Naive B cell (primary cell): ENCODE measurements around the gene BAZ2B. TPM values are rescaled to one million over a fixed set of nuclear protein-coding genes. Genes with fewer than 3 reads are reported as not detected.
"Not testable (repeated sequence)": the region's sequence is repeated elsewhere in the genome, so short reads cannot be mapped to it uniquely, and the experiment has no call there.

Source experiments
- ATAC-seq, 2 donors: fragments of 150-1000 bp; cut with Tn5 transposase; 2 replicates each; pipeline ENCODE4 v1.10.0; 2021; ENCODE audit warnings: low read depth in 2 of 2, mild to moderate bottlenecking in 2 of 2, moderate library complexity in 2 of 2
- DNase-seq: peaks from one replicate; pipeline ENCODE4 v3.0.0; 2022
- H3K27ac Mint-ChIP-seq, 6 donors: one replicate each; pipeline ENCODE4 v1.8.0; 2020 to 2022; ENCODE audit warnings: mild to moderate bottlenecking in 6 of 6, mixed read lengths in 6 of 6, moderate library complexity in 5 of 6, inconsistent platforms in 2 of 6
- H3K27me3 Mint-ChIP-seq, 3 donors: one replicate each; pipeline ENCODE4 v1.8.0; 2021 to 2022; ENCODE audit warnings: mixed read lengths in 3 of 3, mild to moderate bottlenecking in 1 of 3
- H3K36me3 Mint-ChIP-seq, 2 donors: one replicate each; pipeline ENCODE4 v1.8.0; 2020 to 2022; ENCODE audit warnings: mixed read lengths in 2 of 2, inconsistent platforms in 1 of 2, mild to moderate bottlenecking in 1 of 2
- H3K4me1 Mint-ChIP-seq, 3 donors: one replicate each; pipeline ENCODE4 v1.8.0; 2020 to 2022; ENCODE audit warnings: mixed read lengths in 3 of 3, inconsistent platforms in 1 of 3, mild to moderate bottlenecking in 1 of 3, moderate library complexity in 1 of 3
- H3K4me3 Mint-ChIP-seq, 8 donors: one replicate each; pipeline ENCODE4 v1.8.0; 2020 to 2022; ENCODE audit warnings: mild to moderate bottlenecking in 8 of 8, mixed read lengths in 8 of 8, moderate library complexity in 8 of 8, inconsistent platforms in 2 of 8
- H3K9me3 Mint-ChIP-seq, 7 donors: one replicate each; pipeline ENCODE4 v1.8.0; 2020 to 2022; ENCODE audit warnings: mixed read lengths in 7 of 7, mild to moderate bottlenecking in 5 of 7, inconsistent platforms in 2 of 7, moderate library complexity in 1 of 7
- polyA plus RNA-seq, 6 donors: library from polyadenylated mRNA; unstranded; fragments of 300-500 nt; fragmentation: Illumina TruSeq; gene quantifications; one replicate each; pipeline ENCODE4 v1.2.3, GENCODE V29; 2021; ENCODE audit warnings: low read depth in 6 of 6

Gene BAZ2B
- polyA plus RNA-seq, 6 donors from 2014 or later: 15.2 to 30.5 (median 23.1) TPM

DNA sequence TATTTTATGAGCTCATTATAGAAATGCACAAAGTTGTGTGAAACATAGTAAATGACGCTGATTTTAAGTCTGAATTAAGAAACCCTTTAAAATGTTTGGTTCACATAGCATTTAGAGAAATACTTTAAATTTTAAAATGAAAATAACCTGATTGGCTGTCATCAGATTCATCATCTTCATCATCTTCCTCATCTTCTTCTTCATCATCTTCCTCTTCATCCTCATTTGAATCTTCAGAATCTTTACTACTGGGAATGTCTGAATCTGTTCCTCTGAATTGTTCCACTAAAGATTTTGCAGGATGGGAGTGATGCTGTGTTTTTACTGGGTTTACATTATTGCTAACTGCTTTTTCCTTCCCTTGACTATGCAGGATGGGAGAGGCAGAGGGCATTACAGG, 183.7 kb downstream of the BAZ2B start:
- H3K27me3 Mint-ChIP-seq: no peaks in the 10 kb centered on the region
- no peaks in the 10 kb centered on the region for H3K4me1 Mint-ChIP-seq
- no peaks in the 10 kb centered on the region for H3K9me3 Mint-ChIP-seq
- H3K27ac Mint-ChIP-seq: peak overlapping the region in 1 of 6 donors; percentile 80
- H3K4me3 Mint-ChIP-seq: no peak overlapping the region
- H3K36me3 Mint-ChIP-seq: peaks cover 13 to 14% of the 10 kb centered on the region in 2 donors
- ATAC-seq: no peak
- DNase-seq: no peak

DNA sequence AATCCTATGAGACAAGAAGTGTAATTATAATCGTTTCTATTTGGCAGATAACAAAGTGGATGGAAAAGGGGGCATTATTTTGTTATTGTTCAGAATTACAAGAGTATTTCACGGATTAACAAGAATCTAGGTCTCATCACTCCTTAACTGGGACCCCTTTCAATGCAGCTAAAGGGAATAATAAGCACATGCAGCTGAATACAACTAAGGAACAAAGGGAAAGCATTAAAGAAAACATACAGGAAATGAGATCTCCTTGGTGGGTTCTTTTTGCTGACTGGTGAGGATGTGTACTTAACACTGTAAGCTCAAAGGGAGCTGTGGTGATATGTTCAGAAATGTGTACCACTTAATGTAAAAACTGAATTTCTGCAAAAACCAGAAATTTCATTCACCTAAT, 189.3 kb downstream of the BAZ2B start:
- H3K4me1 Mint-ChIP-seq: no peaks in the 10 kb centered on the region
- no peaks in the 10 kb centered on the region for H3K27me3 Mint-ChIP-seq
- H3K36me3 Mint-ChIP-seq: peaks cover 19% of the 10 kb centered on the region in 2 donors
- no peak for DNase-seq
- no peak overlapping the region for H3K4me3 Mint-ChIP-seq
- no peak overlapping the region for H3K27ac Mint-ChIP-seq
- H3K9me3 Mint-ChIP-seq: peaks cover 0 to 8% (median 0%) of the 10 kb centered on the region in 7 donors
- no peak for ATAC-seq

DNA sequence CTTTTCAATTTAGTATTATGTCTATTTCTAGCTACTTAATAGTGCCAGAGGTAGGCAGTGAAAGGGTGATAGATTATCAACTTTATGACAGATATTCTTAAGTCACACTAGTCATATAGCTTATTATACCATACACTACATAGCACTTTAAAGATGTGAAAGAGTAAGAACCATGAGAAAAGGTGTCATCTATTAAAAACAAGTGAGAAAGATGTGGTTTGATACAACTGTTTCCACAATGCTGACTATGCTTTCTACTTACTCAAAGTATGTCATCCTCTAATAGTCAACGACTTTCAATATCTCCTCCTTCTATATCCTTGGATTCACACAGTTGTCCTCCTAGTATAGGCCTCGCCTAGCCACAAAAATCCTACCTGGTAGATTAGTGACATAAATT, 196.9 kb downstream of the BAZ2B start:
- Mint-ChIP-seq H3K4me1 (no peaks in the 10 kb centered on the region), H3K27ac (no peak overlapping the region), H3K4me3 (no peak overlapping the region), H3K9me3 (peaks cover 0 to 8% (median 0%) of the 10 kb centered on the region in 7 donors), H3K27me3 (no peaks in the 10 kb centered on the region), H3K36me3 (peaks cover 20 to 31% of the 10 kb centered on the region in 2 donors)
- ATAC-seq (no peak), DNase-seq (no peak)

DNA sequence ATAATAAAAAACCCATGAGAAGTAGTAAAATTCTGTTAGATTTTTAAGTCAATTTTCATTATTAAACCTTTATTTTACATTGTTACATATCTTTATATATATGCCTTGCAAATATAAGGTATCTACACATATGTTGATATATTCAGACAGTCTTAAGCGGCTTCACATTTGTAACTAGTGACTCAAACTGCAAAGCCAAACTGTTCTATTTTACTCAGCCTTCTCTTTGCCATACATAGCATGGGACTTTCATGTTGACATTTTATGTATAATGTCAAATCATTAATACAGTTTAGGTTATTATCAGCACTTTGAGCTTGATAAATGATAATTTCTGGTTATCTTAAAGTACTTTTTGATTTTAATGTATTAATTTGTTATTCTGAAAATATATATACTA, 204.9 kb downstream of the BAZ2B start:
- Mint-ChIP-seq H3K9me3 (no peaks in the 10 kb centered on the region), H3K27me3 (no peaks in the 10 kb centered on the region), H3K27ac (no peak overlapping the region), H3K4me1 (no peaks in the 10 kb centered on the region), H3K36me3 (peaks cover 4 to 17% of the 10 kb centered on the region in 2 donors), H3K4me3 (no peak overlapping the region)
- ATAC-seq: no peak
- no peak for DNase-seq

DNA sequence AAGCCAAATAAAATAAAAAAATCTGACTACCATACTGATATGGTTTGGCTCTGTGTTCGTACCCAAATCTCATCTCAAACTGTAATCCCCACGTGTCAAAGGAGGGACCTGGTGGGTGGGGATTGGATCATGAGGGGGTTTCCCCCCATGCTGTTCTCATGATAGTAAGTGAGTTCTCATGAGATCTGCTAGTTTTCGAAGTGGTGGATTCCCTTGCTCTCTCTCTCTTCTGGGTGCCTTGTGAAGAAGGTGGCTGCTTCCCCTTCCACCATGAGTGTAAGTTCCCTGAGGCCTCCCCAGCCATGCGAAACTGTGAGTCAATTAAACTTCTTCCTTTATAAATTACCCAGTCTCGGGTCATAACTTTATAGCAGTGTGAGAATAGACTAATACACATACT, 206.1 kb downstream of the BAZ2B start:
- Mint-ChIP-seq H3K36me3 (peaks cover 10 to 17% of the 10 kb centered on the region in 2 donors), H3K27me3 (no peaks in the 10 kb centered on the region), H3K27ac (peak overlapping the region in 3 of 6 donors; percentile 3 to 64 (median 62)), H3K4me1 (no peaks in the 10 kb centered on the region), H3K4me3 (no peak overlapping the region), H3K9me3 (no peaks in the 10 kb centered on the region)
- DNase-seq (no peak), ATAC-seq (no peak)

DNA sequence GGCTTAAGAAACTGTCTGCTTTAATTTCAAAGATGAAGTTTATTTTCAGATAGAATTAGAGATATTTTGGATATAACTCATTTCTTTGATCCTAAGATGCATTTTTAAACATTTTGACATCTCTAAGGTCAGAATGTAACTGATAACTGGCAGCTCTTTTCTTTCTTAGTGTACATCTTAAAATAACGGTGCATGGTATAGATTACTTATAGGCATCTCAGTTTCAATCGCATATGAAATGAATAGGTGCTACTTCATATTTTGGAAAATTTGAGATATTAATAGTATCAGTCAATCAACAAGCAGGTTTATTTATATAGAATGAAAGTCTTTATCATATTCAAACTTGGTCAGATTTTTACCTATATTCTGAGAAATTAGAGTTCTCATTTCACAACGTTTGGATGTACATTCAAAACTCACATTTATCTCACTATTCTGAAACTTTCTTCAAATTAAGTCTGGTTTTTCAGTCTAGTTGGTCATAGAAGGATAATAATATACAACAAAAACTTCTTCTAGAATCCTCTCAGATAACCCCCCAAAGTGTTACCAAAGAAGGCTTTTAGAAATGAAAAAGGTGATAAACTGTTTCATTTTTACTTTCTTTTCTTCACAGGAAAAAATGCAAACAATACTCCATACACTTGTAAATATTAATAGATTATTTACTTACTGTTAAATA, 207.1 kb downstream of the BAZ2B start:
- DNase-seq (no peak), ATAC-seq (no peak)
- Mint-ChIP-seq H3K4me1 (no peaks in the 10 kb centered on the region), H3K9me3 (no peaks in the 10 kb centered on the region), H3K36me3 (peaks cover 10 to 17% of the 10 kb centered on the region in 2 donors), H3K27me3 (no peaks in the 10 kb centered on the region), H3K4me3 (no peak overlapping the region), H3K27ac (no peak overlapping the region)

DNA sequence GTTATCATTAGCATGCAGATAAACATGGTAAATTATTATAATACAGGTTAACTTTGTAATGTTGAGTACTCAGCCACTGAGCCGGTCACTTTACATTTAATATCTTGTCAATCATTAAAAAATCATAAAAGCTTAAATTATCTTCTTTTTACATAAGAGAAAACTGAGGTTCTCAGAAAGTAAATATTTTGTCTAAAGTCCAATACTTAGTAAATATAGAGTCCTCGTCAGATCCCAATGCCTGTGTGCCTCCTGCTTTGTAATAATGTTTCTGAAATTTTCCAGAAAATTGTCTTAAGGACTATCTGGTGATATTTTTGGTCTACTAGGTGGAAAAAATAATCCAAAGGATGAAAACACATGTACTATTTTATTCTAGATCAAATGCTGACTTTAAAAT, 213.6 kb downstream of the BAZ2B start:
- DNase-seq (no peak), ATAC-seq (no peak)
- no peaks in the 10 kb centered on the region for H3K9me3 Mint-ChIP-seq
- H3K27ac Mint-ChIP-seq: no peak overlapping the region
- no peaks in the 10 kb centered on the region for H3K4me1 Mint-ChIP-seq
- H3K4me3 Mint-ChIP-seq: no peak overlapping the region
- peaks cover 0 to 10% of the 10 kb centered on the region in 2 donors for H3K36me3 Mint-ChIP-seq
- H3K27me3 Mint-ChIP-seq: no peaks in the 10 kb centered on the region

DNA sequence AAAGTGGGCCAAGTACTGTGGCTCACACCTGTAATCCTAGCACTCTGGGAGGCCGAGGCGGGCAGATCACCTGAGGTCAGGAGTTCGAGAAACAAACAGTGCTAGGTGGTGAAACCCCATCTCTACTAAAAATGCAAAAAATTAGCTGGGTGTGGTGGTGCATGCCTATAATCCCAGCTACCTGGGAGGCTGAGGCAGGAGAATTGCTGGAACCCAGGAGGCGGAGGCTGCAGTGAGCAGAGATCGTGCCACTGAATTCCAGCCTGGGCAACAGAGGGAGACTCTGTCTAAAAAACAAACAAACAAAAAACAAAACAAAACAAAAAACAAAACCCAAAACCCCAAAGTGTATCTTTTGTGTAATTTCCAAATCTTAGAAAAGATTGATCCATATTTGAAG, 214.2 kb downstream of the BAZ2B start:
- H3K27ac Mint-ChIP-seq, H3K27me3 Mint-ChIP-seq, H3K4me1 Mint-ChIP-seq, H3K4me3 Mint-ChIP-seq, H3K9me3 Mint-ChIP-seq, ATAC-seq, DNase-seq: not testable (repeated sequence)
- peaks cover 0 to 10% of the 10 kb centered on the region in 2 donors for H3K36me3 Mint-ChIP-seq

DNA sequence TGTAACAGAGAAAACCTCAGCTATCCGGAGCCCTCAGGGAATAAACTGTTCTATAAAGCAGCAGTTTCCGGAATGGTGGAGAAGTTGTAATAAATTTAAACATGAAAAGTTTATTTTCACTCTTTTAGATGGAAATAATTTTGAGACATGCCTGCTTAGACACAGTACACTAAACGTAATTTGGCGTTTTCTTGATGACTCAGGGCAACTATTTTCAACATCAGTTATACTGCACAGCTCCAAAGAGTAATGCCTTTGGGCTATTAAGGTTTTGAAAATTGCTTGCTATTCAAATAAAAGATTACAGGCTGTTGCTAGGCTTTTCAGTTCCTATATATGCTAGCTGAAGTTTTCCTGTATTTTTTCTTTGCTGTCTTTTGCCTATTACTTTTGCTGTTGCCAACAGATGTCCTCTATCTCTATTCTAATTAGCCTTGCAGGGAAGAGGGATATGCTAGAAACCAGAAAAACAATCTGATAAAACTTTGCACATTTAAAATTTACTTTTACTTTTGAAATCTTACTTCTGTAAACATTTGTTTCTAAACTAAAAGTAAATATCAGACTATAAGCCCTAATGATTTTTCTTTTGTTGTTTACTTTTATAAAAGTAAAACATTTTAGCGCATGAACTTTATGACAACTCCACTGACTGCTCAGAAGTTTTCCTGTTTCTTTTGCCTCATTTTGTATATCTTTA, 216.5 kb downstream of the BAZ2B start:
- H3K9me3 Mint-ChIP-seq: no peaks in the 10 kb centered on the region
- DNase-seq (no peak), ATAC-seq (no peak)
- H3K4me1 Mint-ChIP-seq: no peaks in the 10 kb centered on the region
- no peak overlapping the region for H3K27ac Mint-ChIP-seq
- no peak overlapping the region for H3K4me3 Mint-ChIP-seq
- peaks cover 7 to 8% of the 10 kb centered on the region in 2 donors for H3K36me3 Mint-ChIP-seq
- no peaks in the 10 kb centered on the region for H3K27me3 Mint-ChIP-seq

DNA sequence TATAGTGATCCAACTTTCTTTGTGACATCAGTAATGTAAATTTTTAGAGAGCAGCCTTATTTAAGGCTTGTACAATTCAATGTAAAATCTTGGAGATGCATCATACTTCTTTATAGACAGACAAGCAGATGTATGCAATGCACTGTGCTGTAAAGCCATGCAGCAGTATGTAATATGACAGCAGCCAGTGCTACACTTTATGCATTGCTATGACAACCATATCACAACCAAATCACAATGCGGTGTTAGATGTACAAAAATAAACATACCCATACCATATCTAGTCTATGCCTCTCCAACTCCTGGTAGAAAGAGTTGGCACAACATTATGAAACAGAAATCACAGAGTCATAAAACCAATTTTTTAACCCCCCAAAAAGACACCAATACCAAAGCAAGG, 219.5 kb downstream of the BAZ2B start:
- no peak for DNase-seq
- Mint-ChIP-seq H3K4me3 (no peak overlapping the region), H3K4me1 (no peaks in the 10 kb centered on the region), H3K36me3 (peaks cover 14 to 36% of the 10 kb centered on the region in 2 donors), H3K27me3 (no peaks in the 10 kb centered on the region), H3K9me3 (no peaks in the 10 kb centered on the region), H3K27ac (peak overlapping the region in 1 of 6 donors; percentile 6)
- no peak for ATAC-seq

DNA sequence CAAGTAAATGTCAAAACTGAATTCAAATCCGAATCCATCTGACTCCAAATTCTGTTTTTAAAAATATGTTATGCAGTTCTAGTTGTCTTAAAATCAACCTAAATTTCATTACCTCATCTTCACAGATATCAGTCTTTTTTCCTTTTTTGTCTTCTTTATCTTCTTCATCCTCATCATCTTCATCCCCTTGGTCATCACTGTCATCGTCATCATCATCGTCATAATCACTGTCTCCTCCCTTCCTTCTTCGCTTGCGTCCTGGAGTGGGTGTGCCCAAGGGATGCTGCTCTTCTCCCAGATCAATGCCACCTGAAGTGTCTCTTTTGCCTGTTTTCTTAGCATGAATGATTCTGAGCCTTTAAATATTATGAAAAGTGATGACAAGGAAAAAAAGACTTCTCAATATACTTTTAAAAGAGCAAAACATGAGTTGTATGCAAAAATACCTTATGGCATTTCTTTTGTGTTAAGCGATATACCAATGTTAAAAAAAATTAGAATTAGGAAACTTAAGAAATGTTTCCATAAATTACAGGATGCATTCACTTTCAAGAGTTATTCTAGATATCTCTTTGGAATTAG, 233.8 kb downstream of the BAZ2B start:
- no peaks in the 10 kb centered on the region for H3K9me3 Mint-ChIP-seq
- H3K27me3 Mint-ChIP-seq: no peaks in the 10 kb centered on the region
- no peak for DNase-seq
- H3K4me1 Mint-ChIP-seq: peaks cover 0 to 4% (median 0%) of the 10 kb centered on the region in 3 donors
- no peak overlapping the region for H3K27ac Mint-ChIP-seq
- H3K4me3 Mint-ChIP-seq: no peak overlapping the region
- ATAC-seq: no peak
- peaks cover 9 to 16% of the 10 kb centered on the region in 2 donors for H3K36me3 Mint-ChIP-seq

DNA sequence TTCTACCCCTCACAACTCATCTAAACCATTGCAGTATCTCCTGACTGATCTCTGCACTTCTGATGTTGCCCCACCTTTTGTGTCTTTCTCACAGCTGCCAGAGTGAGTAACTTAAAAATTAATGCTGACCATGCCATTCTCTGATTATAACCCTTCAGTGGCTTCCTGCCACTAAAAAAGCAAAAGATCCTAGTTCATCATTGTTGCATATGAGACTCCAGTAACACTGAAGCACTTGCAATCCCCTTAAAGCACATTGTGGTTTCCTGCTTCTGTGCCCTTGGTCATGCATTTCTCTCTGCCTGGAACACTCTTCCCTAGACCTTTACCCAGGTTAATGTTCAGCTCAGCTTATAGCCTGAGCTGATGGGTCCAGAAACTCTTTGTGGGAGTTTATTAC, 234.8 kb downstream of the BAZ2B start:
- Mint-ChIP-seq H3K36me3 (peaks cover 9 to 14% of the 10 kb centered on the region in 2 donors), H3K27me3 (no peaks in the 10 kb centered on the region), H3K4me1 (peaks cover 0 to 4% (median 0%) of the 10 kb centered on the region in 3 donors), H3K4me3 (no peak overlapping the region), H3K9me3 (no peaks in the 10 kb centered on the region), H3K27ac (no peak overlapping the region)
- no peak for ATAC-seq
- DNase-seq: no peak

DNA sequence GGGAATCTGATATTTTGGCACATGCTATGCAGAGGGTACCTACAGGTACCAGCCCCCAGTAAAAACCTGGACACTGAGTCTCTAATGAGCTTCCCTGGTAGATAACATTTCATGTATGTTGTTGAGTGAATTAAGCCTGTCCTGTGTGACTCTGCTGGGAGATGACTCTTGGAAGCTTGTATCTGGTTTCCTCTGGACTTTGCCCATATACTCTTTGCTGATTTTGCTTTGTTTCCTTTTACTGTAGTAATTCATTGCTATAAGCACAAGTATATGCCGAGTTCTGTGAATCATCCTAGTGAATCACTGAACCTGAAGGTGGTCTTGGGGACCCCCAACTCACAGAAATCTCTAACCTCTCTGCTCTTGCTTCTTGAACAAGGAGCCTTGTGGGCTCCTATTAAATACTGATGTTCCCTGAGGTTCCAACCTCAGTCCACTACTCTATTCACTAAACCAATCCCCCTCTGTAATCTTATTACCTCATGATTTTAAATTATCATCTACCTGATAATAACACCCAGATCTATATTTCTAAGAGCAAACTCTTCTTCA, 235.6 kb downstream of the BAZ2B start:
- Mint-ChIP-seq H3K4me3 (no peak overlapping the region), H3K4me1 (peaks cover 0 to 4% (median 0%) of the 10 kb centered on the region in 3 donors), H3K27ac (no peak overlapping the region), H3K36me3 (peaks cover 9 to 11% of the 10 kb centered on the region in 2 donors), H3K27me3 (no peaks in the 10 kb centered on the region), H3K9me3 (no peaks in the 10 kb centered on the region)
- ATAC-seq: no peak
- DNase-seq: no peak

DNA sequence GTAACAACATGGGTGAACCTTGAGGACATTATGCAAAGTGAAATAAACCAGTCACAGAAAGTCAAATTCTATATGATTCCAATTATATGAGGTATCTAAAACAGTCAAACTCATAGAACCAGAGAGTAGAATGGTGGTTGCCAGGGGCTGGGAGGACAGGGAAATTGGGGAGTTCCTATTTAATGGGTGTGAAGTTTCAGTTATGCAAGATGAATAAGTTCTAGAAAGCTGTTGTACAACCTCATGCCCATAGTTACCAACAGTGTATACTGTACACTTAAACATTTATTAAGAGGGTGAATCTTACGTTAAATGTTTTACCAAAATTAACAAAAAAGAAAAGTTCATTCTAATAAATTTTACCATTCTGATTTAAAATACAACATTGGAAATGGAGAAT, 237.2 kb downstream of the BAZ2B start:
- Mint-ChIP-seq H3K9me3 (no peaks in the 10 kb centered on the region), H3K36me3 (peaks cover 6 to 9% of the 10 kb centered on the region in 2 donors), H3K27ac (no peak overlapping the region), H3K4me1 (peaks cover 0 to 4% (median 0%) of the 10 kb centered on the region in 3 donors), H3K4me3 (no peak overlapping the region), H3K27me3 (no peaks in the 10 kb centered on the region)
- DNase-seq (no peak), ATAC-seq (no peak)
